GM18907 (cell line): Measurements from ENCODE around the gene SORCS2.

Experiments
- ATAC-seq: cut with Tn5 transposase; IDR thresholded peaks from one replicate; pipeline ENCODE4 v1.9.1; 2021; ENCODE audit warnings: mild to moderate bottlenecking, moderate library complexity; ENCODE audit not compliant: unreplicated experiment

The SORCS2 gene

DNA sequence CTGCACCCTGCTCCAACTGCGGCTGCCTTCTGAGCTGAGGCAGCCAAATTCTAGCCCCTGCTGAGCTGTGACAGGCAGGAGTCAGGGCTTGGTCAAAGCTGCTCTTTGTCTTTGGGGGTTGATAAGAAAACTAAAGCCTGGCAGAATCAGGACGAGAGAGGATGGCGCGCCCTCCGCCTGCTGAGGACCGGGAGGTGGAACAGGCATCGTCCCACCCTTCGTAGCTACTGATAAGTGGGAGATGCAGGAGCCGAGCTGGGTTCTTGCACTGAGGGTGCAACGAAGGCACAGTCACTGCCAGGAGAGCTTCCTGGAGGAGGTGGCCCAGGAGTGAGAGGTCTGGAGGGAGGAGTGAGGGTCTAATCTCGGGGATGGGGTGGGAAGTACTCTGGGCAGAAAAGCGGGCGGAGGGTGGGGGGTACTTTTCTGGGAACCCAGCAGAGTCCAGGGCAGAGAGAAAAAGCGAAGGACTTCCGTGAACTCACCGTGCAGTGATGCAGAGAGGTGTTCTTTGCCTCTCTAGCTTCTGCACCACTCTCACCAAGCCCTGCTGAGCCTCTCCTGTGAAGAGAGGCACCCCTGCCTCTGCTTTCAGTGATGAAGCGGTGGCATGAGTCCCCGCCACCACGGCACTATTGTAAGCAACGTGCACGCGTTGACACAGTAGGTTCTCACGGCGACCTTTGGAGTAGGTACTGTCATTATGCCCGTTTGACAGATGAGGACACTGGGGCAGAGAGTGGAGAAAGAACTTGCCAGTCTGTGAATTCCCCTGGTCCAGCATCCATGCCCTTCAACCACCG, 107.8 kb downstream of the SORCS2 start:
- no peak for ATAC-seq

DNA sequence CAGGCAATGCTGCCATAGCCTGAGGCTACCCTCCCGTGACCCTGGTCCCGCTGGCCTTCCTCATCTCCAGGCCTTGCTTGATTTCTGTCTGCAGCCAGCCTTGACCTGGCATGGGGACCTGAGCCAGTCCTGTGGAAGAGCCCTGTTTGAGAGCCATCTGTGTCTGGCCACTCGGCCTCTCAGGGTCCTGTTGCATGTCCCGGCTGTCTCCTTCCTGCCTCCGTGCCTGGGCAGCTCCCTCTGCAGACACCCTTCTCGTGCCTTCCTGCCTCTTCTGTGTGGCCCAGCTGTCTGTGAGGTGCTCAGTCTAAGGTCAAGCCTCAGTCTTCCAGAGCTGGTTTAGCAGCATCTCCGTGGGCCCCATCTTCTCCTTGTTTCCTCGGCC, 108.4 kb downstream of the SORCS2 start:
- no peak for ATAC-seq

DNA sequence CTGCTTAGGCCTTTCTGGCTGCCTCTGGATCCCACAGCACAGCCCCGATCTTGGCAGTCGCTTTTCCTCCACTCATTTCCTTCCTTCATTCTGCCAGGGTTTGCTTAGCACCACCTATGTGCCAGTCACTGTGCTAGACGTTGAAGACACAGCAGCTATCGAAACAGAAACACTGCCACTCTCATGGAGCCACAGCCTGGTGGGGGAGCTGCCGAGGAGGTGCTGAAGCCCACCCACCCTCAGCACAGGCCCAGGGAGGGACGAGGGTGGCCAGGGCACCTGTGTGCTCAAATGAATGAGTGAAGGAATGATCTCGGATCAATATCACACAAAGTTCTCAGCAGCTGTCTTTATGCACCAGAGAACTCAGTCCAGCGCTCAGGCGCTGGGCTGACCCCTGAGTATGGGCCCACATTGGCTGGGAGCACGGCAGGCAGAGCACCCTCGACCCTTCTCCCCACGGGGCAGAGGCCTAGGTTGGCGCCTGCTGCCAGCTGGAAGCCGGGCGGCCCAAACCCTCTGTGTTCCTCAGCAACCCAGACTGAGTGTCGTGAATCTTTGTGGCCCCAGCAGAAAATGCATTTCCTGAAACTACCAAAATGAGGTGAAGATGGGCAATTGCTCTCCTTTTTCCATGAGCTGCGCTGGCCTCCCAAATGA, 108.9 kb downstream of the SORCS2 start:
- ATAC-seq, result no peak

DNA sequence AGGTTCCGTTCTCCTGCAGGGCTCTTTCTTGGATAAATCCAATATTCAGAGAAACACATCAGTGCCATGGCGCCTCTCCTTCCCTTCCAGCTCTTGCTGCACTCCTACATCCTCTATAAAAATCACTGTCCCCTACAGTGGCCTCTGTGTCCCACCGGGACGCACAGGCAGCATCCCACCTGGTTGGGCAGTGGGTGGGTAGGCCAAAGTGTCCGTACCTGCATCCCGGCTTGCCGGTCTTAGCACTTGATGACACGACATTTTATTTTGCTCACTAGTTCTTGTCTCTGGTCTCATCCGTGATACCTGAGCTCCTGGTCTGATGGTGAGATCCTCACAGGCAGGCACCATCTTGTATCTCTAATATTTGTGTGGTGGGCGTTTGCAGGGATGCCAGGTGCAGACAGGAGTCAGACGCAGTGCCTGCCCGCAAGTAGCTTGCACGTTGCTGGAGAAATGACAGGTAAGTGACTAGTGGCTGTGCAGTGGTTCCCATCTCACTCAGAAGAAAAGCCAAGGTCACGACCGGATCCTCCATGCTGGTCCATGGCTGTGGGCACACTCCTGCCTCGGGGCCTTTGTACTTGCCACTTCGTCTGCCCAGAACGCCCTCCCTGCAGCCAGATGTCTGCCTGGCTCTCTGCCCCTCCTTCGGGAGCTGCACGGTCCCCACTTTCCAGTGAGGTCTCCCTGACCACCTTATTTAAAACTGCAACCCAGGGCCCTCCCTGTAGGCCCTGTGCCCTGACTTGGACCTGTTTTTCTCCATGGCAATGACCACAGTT, 109.7 kb downstream of the SORCS2 start:
- no peak for ATAC-seq

DNA sequence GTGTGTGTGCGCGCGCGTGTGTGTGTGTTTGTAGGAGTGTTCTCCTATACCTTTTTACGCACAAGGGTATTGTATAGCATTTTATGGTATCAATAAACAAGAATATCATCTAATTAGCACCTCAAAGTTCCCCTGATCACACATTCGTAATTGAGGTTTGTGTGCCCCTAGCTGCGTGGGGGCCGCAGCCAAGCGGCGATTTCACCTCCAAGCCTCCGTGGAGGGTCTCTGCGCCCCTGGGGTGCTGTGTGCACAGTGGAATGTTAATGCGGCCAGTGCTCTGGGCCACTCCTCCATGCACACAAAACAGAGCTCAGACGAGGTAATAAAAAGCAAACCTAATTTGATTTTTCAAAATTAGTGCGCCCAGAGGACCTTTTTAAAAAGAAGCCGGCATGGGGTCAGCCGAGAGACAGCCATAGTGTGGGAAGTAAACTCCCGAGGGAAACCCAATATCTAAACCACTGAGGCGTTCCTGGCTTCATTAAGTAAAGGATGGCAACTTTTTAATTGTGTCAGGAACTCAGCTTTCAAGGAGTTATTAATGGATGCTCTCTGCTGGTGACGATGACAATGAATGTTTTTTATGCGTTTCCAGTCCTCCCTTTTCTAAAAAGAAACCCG, 110.6 kb downstream of the SORCS2 start:
- ATAC-seq, result no peak

DNA sequence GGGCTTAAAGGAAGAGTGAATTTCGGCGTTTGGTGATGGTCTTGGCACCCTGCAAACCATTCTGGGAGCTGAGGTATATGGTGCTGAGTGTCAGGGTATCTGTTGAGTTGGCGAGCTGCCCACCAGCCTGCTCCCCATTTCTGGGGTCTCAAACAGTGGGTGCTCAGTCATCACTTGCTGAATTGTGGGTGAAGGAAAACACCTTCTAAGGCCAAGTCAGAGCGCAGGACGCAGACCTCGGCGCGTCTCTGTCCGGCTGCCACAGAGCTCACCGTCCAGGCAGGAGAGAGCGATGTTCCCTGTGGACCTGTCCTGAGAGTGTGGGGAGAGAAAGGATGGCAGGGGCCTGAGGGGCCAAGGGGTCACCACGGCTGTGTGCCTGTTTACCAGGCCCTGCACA, 111.2 kb downstream of the SORCS2 start:
- no peak for ATAC-seq

DNA sequence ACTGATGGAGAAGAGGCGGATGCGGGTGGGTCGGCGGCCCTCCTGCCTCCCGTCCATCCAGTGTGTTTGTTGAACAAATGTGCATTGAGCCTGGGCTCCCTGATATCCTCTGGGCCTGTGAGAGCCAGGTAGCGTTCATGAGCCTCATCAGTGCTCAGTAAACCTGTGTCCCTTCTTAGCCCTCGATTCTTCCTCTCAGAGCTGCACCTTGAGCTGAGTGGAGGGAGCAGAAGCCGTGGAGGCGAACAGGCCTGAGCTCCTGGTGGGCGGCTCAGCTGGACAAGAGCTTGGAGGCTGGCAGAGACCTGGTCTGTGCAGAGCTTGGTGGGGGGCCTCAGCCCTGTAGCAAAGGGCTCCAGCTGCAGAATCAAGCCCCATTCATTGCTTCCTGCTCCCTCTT, 112.1 kb downstream of the SORCS2 start:
- no peak for ATAC-seq

DNA sequence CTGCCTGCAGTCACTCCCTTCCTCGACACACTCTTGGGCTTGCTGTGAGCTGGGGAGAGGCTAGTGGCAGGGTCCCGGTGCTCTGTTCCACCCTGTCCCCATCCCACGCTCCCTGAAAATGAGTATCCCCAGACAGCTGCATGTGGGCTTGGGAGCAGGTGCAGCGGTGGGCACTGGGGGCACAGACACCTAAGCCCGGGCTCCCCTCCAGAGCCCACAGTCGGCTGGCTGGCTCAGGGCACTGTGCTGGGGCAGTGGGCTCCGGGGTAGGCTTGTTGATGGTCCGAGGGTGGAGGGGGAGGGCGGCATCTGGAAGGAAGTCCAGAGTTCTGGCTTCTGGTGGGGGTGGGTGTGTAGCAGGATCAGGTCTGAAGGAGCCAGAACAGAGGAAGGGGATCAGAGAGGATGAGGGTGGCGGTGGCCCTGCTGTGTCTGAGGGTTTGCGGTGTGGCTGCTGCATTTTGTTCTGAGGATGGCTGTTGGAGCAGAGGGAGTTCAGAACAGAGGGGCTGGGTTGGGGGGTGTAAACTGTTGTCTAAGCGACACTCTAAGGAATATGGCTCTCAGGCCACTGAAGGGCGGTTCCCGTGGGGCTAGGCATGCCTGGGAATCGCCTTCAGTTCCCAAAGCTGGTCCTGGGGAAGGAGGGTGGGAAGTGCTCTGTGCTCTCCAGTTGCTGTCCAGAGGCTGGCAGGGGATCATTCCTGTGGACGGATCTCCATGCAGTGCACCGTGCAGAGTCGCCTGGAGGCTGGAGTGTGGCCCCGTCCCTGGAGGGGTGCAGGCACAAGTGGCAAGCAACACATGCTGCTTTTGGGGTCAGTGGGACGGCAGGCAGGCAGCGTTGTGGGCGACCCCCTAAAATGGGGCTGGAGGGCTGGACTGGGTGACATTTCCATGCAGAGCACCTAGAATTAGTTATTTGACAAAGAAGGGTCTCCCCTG, 114.0 kb downstream of the SORCS2 start:
- ATAC-seq, result no peak

DNA sequence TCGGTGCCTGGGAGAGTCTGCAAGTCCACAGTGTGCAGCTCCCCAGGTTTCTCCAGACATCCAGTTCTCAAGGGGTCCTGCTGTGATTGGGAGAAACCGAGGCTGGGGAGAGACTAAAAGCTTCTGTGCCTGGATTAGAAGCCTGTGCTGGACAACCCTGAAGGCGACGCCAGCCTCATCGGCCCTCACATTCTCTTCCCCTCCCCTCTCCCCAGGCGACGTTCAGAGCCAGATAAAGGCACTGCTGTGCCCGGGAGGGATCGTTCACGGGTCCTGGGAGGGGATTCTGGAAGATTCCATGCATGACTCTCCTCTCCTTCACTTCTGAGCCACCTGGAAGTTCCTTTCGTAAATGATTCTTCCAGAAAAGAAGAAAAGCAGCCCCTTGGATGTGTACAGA, 114.6 kb downstream of the SORCS2 start:
- no peak for ATAC-seq

DNA sequence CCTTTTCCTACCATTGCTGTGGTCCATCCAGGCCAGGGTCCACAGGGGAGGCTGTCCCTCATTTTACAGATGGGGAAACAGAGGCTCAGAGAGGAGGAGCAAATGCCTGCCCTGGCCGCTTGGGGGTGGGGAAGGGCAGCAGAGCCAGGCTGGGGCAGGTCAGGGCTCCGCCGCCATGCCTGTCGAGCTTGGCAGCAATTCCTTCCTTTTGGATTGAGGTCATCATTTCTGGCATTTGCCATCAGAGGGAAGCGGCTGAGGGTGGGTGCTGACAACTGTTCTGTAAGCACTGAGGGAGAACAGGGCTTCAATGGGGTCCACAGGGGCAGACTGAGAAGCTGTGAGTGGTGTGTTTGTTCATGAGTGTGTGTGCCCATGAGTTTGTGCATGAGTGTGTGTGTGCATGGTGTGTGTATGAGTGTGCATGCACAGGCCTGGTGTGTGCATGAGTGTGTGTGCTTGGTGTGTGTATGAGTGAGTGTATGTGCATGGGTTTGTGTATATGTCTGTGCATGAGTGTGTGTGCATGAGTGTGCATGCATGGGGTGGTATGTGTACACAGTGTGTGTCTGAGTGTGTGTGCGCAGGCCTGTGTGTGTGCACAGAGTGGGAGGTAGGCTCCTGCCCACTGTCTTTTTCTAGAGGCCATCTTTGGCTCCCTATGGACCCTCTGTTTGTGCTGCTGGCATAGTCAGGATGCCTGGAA, 115.2 kb downstream of the SORCS2 start:
- ATAC-seq, result no peak

DNA sequence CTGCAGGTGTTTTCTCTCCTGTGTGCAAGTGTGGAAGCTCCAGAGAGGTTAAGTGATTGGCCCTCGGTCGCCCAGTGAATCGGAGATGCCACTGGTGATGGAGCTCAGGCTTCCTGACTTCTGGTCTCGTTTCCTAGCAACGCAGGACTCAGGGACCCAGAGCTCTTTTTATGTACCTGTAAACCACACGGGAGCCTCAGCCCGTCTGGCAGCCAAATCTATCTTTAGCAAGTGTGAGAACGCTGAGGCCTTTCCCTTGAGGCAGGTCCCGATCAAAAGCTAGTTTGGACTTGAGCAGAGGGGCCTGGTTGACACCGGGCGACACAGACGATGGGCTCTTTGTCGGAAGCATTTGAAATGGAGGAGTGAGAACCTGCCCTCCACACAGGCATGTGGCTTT, 116.8 kb downstream of the SORCS2 start:
- no peak for ATAC-seq

DNA sequence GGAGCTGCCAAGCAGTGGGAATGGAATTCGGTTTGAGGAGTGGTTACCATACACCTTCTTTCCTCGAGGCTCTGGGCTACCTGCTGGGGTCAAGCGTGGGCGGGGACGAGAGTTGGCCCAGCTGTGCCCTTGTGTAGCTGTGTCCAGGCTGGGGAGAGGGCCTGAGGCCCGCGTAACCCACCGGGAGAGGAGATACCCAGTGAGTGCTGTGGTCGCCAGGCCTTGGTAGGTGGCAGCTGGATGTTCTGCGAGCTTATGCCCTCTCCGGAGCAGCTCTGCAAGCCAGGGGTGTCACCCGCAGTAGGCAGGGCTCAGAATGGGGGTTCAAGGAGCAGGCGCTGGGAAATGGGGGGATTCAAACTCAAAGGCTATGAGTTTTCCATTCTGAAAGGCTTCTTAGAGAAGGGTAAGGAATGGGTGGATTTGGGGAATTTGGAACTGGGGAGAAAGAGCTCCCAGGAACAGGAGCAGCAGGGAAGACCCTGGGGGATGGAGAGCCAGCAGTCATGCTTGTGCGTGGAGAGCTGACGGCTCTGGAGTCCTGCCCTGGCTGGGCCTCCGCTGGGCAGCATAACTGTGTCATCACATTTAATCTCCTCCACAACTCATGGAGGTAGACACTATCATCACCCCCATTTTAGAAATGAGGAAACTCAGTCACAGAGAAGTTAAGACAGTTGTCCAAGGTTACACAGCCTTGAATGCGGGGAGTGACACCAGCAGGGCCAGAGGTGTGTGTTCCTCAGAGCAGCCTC, 117.5 kb downstream of the SORCS2 start:
- no peak for ATAC-seq

DNA sequence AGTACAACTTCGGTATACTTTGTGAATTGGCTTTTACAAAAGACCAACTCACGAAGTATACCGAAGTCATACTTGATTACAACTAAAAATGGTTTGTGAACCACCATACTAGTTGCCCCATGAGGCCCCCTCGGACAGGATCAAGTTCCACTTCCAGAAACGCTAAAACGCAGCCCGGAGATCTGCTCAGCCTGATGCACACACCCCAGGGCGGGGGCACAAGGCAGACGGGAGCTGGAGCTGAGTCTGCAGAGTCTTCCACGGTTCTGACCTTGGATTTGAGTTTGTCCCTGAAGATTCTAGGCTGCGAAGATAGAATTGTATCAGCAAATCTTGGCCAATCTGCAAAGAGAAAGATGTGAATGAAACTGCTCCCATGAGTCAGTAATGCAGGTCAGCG, 118.1 kb downstream of the SORCS2 start:
- ATAC-seq, result no peak

DNA sequence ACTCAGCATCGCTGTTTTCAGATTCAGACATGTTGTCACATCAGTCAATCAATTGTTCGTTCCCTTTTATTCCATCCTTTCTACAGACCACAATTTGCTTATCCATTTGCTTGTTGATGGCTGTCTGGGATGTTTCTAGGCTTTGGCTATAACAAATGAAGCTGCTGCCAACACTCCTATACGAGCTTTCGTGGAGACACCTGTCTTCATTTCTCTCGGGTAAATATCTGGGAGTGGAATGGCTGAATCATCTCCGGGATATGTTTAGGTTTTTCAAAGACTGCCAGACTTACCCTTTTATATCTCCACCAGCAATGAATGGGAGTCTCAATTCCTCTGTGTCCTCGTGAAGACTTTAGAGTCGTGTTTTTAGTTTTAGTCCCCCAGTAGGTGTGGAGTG, 118.9 kb downstream of the SORCS2 start:
- no peak for ATAC-seq

DNA sequence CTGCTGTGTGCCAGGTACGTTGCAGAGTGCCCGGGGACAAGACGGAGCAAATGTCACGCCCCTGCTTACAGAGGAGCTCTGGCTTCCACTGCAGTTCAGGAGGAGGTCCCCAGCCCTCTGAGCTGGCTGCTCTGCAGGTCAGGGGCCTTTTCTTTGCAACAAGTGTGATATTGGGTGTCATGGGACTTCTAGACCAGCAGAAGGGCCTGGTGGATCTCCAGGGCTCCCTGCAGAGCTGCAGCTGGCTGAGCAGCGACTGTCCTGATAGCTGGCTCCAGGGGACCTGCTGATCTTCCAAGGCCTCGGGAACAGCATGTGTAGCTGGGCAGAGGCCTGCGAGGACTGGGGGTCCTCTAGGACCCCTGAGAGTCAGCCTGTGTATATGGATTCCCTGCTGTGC, 120.4 kb downstream of the SORCS2 start:
- ATAC-seq, result no peak

DNA sequence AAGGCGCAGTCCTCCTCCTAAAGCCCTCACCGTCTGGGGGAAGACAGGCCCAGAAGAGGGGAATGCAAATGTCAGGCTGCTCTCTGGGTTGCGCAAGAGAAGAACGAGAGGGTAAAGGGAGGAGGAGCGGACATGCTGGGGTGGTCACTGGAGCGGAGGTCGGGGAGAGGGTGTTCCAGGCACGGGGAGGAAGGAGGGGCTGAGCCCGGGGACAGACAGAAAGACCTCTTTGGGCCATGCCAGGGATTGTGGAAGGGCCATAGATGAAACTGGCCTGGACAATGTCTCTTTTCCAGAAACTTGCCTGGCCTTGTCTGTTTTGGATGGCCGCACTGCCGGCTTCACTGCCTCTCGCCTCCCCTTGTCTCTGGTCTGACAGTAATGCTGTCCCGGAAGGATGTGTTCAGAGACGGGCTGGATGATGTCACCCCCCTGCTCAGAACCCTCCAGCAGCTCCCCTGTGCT, 121.0 kb downstream of the SORCS2 start:
- ATAC-seq, result no peak

DNA sequence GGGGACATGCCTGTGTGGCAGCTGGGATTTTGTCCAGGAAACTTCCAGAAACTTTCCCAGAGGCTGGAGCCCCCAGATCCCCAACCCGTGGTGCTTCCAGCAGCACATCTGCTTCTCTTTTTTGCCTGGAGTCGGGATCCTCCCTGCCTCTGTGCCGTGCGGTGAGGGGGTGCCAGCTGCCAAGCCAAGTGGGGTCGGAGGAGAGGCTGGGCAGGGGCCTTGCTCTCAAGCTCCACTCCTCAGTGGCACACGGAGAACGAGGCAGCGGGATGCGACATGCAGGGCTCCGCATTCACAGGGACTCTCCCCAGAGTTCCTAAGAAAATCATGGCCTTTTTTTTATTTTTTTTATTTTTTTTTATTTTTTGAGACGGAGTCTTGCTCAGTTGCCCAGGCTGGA, 121.7 kb downstream of the SORCS2 start:
- ATAC-seq, result no peak

DNA sequence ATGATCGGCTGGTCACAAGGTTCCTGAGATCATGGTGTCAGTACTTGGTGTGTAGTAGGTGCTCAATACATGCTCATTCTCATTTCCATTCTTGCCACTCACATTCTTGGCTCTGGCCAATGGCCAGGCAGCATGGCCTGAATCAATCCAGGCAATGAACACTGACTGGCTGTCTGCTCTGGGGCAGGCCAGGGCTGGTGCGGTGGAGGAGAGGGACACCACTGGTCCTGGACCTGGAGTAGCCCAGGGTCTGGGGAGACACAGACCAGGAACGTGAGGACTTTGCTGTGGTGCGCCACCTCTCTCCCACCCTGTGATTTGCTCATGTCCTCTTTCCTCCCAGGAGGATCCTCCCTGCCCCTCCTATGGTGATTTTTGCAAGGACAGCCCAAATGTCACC, 122.9 kb downstream of the SORCS2 start:
- ATAC-seq, result no peak

DNA sequence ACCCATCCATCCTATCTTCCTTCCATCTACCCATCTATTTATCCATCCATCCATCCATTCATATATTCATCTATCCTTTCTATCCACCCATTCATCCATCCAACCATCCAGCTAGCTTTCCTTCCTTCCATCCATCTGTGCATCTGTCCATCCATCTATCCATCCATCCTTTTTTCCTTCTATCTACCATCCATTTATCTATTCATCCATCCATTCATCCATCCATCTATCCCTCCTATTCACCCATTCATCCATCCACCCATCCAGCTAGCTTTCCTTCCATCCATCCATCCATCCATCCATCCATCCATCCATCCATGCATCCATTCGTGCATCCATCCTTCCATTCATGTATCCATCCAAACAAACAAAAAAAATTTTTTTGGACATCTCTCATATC, 123.6 kb downstream of the SORCS2 start:
- ATAC-seq, result no peak
